Endothelial cell of umbilical vein (primary cell): ENCODE results near the gene APOL4. TPM values are rescaled to one million over a fixed set of nuclear protein-coding genes. Genes with fewer than 3 reads are reported as not detected.
"Not testable (repeated sequence)": the region's sequence is repeated elsewhere in the genome, so short reads cannot be mapped to it uniquely, and the experiment has no call there.

Experiments used
- BruUV-seq: library from RNA; stranded (reverse); fragments of 400-500 nt; replicated peaks from 2 replicates; lab custom pipeline; 2021; lab: Mats Ljungman, UMichigan
- CTCF ChIA-PET: fragments of 300-600, 350-600 bp; sonication (Branson Sonifier 250); formaldehyde crosslinking; loops from one replicate; lab custom pipeline; 2021; ENCODE audit warnings: antibody characterized with exemption, inconsistent platforms; lab: Charles Lee
- POLR2A ChIA-PET: fragments of 300-600, 350-600 bp; sonication (Branson Sonifier 250); formaldehyde crosslinking; loops from one replicate; lab custom pipeline; 2021; ENCODE audit warnings: antibody characterized with exemption, inconsistent platforms; lab: Charles Lee
- DNase-seq: peaks from one replicate; pipeline ENCODE4 v3.0.0-alpha.2; 2011; ENCODE audit warnings: low read depth, low spot score
- FAIRE-seq: peaks from 2 replicates; lab custom pipeline; 2011; peaks lifted over from hg19 to GRCh38; lab: Jason Lieb, UNC
- H2AFZ ChIP-seq: 2 replicates; pipeline ENCODE4 v1.6.0; 2012; ENCODE audit warnings: low read depth, low read length, control low read depth, inconsistent platforms
- H3K27ac ChIP-seq: 2 replicates; pipeline ENCODE4 v1.5.1; 2011; ENCODE audit warnings: low read depth, mild to moderate bottlenecking, control low read depth, low read length, moderate library complexity; ENCODE audit not compliant: insufficient read depth
- H3K27me3 ChIP-seq, 2 experiments: 2 replicates each; pipeline versions ENCODE4 v1.6.0 to v1.6.1; 2011; ENCODE audit warnings: low read length in 2 of 2, mixed read lengths in 1 of 2; ENCODE audit not compliant: control insufficient read depth in 2 of 2, insufficient read depth in 2 of 2
- H3K36me3 ChIP-seq, 2 experiments: 2 replicates in 1 of 2; 3 replicates in 1 of 2; pipeline ENCODE4 v1.5.1; 2011; ENCODE audit warnings: low read length in 2 of 2, mild to moderate bottlenecking in 1 of 2, moderate library complexity in 1 of 2; ENCODE audit not compliant: control insufficient read depth in 2 of 2, insufficient read depth in 2 of 2; ENCODE audit errors: extremely low read depth in 1 of 2
- H3K4me1 ChIP-seq: 3 replicates; pipeline ENCODE4 v1.5.1; 2011; ENCODE audit warnings: mild to moderate bottlenecking, low read length; ENCODE audit not compliant: control insufficient read depth, insufficient read depth; ENCODE audit errors: extremely low read depth
- H3K4me2 ChIP-seq: 2 replicates; pipeline ENCODE4 v1.6.1; 2011; ENCODE audit warnings: low read length, control low read depth, mixed read lengths; ENCODE audit not compliant: insufficient read depth
- H3K4me3 ChIP-seq, 3 experiments: fragments of 200-600 bp in 1 of 3; sonication (generic), shearing (Covaris generic) in 1 of 3; replicated peaks in 1 of 3; 2 replicates each; pipeline ENCODE4 v1.5.1; 2011 to 2016; ENCODE audit warnings: control low read depth in 3 of 3, low read length in 3 of 3, mild to moderate bottlenecking in 2 of 3, inconsistent platforms in 1 of 3, low read depth in 1 of 3, moderate library complexity in 1 of 3; ENCODE audit not compliant: insufficient read depth in 1 of 3
- H3K79me2 ChIP-seq: 2 replicates; pipeline ENCODE4 v1.6.0; 2012; ENCODE audit warnings: low read length, inconsistent platforms; ENCODE audit not compliant: control insufficient read depth, insufficient read depth
- H3K9ac ChIP-seq: replicated peaks from 2 replicates; pipeline ENCODE3; 2011; ENCODE audit warnings: low read length, control low read depth; ENCODE audit not compliant: insufficient read depth; ENCODE audit errors: extremely low read depth
- H3K9me1 ChIP-seq: replicated peaks from 3 replicates; pipeline ENCODE4 v1.6.0; 2011; ENCODE audit warnings: mild to moderate bottlenecking, low read length; ENCODE audit not compliant: control insufficient read depth, insufficient read depth; ENCODE audit errors: extremely low read depth
- H3K9me3 ChIP-seq: replicated peaks from 2 replicates; pipeline ENCODE4 v1.5.1; 2012; ENCODE audit warnings: low read length, inconsistent platforms; ENCODE audit not compliant: control insufficient read depth, insufficient read depth
- H4K20me1 ChIP-seq: replicated peaks from 2 replicates; pipeline ENCODE3; 2011; ENCODE audit warnings: mild to moderate bottlenecking, low read length; ENCODE audit not compliant: control insufficient read depth, insufficient read depth; ENCODE audit errors: extremely low read depth
- EZH2 ChIP-seq: IDR thresholded peaks from 2 replicates; pipeline ENCODE4 v1.6.1; 2012; ENCODE audit warnings: borderline replicate concordance, low read depth, mild to moderate bottlenecking, moderate library complexity, low read length, inconsistent platforms; ENCODE audit not compliant: severe bottlenecking
- FOS ChIP-seq: IDR thresholded peaks from 2 replicates; pipeline ENCODE4 v1.6.1; 2011; ENCODE audit warnings: mild to moderate bottlenecking, low read length, moderate library complexity, borderline replicate concordance; ENCODE audit not compliant: insufficient read depth
- GATA2 ChIP-seq: IDR thresholded peaks from 2 replicates; pipeline ENCODE4 v1.7.0; 2011; ENCODE audit warnings: low read depth, mild to moderate bottlenecking, moderate library complexity, mixed read lengths, low read length; ENCODE audit not compliant: insufficient read length, insufficient read depth
- JUN ChIP-seq: IDR thresholded peaks from 2 replicates; pipeline ENCODE4 v1.6.1; 2011; ENCODE audit warnings: borderline replicate concordance, low read depth; ENCODE audit not compliant: insufficient read length, insufficient read depth
- MYC ChIP-seq: IDR thresholded peaks from one replicate; pipeline ENCODE4 v1.6.1; 2011; ENCODE audit warnings: mild to moderate bottlenecking, low read depth, low read length
- POLR2A ChIP-seq: IDR thresholded peaks from 2 replicates; pipeline ENCODE4 v1.6.1; 2012; ENCODE audit warnings: low read depth, mild to moderate bottlenecking, control low read depth, low read length
- POLR2AphosphoS5 ChIP-seq: IDR thresholded peaks from 2 replicates; pipeline ENCODE4 v1.6.1; 2012; ENCODE audit warnings: low read depth, mild to moderate bottlenecking, control low read depth, low read length, moderate library complexity; ENCODE audit not compliant: insufficient read depth
- dilution Hi-C: fragments of 300-500 bp; cut with MboI; formaldehyde crosslinking; loops from one replicate; pipeline ENCODE4 v1.15.0; 2019; ENCODE audit warnings: low sequenced_read_pairs; ENCODE audit not compliant: extremely low pct_ligation_motif_present
- intact Hi-C: fragments of 100-400 bp; cut with micrococcal nuclease; formaldehyde crosslinking; loops from one replicate; pipeline ENCODE4 v1.10.0; 2022
- polyA plus RNA-seq, 4 experiments: library from polyadenylated mRNA; depleted of rRNA in 3 of 4; stranded (reverse) in 3 of 4; unstranded in 1 of 4; fragments of >200 nt; gene quantifications; 2 replicates each; pipeline versions ENCODE4 v1.2.1 to v1.2.3, GENCODE V29; 2011 to 2012; ENCODE audit warnings: missing spikeins in 1 of 4
- total RNA-seq: library from RNA; stranded (reverse); gene quantifications from 2 replicates; pipeline ENCODE4 v1.2.3, GENCODE V29; 2021
- TF ChIP-seq, protein P1 (sequence below): IDR thresholded peaks from 2 replicates; pipeline ENCODE4 v1.6.1; 2011; ENCODE audit not compliant: insufficient read depth, insufficient read length
- TF ChIP-seq, protein P2 (sequence below), 2 donors: IDR thresholded peaks; 1 replicate in 1 of 2; 2 replicates in 1 of 2; pipeline ENCODE4 v1.5.1; 2011; ENCODE audit warnings: low read length in 2 of 2, mild to moderate bottlenecking in 2 of 2, moderate library complexity in 2 of 2, control low read depth in 1 of 2, inconsistent platforms in 1 of 2, low read depth in 1 of 2; ENCODE audit not compliant: insufficient read depth in 1 of 2; ENCODE audit errors: extremely low read depth in 1 of 2

Gene APOL4
- total and polyA plus RNA-seq, 2 donors (not counting 3 experiments of a cell fraction or from before 2014, with no cell fraction given): 0.33 to 0.97 TPM

GRCh38 chr22:36162127-36163034 lies 39.2 kb downstream of the APOL4 start:
- no peaks in the 10 kb centered on the region for H3K79me2 ChIP-seq
- intact Hi-C loops (no loop called here), dilution Hi-C loops (no loop called here)
- no peak overlapping the region for H3K4me3 ChIP-seq
- no peak overlapping the region for H3K27ac ChIP-seq
- no peaks in the 10 kb centered on the region for H3K9me1 ChIP-seq
- DNase-seq (no peak), FAIRE-seq (no peak)
- no peak overlapping the region for H2AFZ ChIP-seq
- H3K4me2 ChIP-seq: no peak overlapping the region
- POLR2A ChIA-PET: no interaction called here
- no peaks in the 10 kb centered on the region for H3K36me3 ChIP-seq
- no peaks in the 10 kb centered on the region for H4K20me1 ChIP-seq
- BruUV-seq: no TSS peak
- CTCF ChIA-PET: interaction anchor here (1.2 to 2.9 kb wide), 9 partner anchors 10 to 231 kb away, joined by 3 to 16 read pairs (median 5); no protein-coding TSS in a partner anchor
- no peak overlapping the region for H3K9ac ChIP-seq
- H3K9me3 ChIP-seq: no peaks in the 10 kb centered on the region
- TF ChIP-seq MYC (no peak), POLR2AphosphoS5 (no peak), EZH2 (no peak), GATA2 (no peak), FOS (no peak), POLR2A (no peak), JUN (no peak)
- TF ChIP-seq, protein P1, sequence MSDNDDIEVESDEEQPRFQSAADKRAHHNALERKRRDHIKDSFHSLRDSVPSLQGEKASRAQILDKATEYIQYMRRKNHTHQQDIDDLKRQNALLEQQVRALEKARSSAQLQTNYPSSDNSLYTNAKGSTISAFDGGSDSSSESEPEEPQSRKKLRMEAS: no peak
- TF ChIP-seq, protein P2, sequence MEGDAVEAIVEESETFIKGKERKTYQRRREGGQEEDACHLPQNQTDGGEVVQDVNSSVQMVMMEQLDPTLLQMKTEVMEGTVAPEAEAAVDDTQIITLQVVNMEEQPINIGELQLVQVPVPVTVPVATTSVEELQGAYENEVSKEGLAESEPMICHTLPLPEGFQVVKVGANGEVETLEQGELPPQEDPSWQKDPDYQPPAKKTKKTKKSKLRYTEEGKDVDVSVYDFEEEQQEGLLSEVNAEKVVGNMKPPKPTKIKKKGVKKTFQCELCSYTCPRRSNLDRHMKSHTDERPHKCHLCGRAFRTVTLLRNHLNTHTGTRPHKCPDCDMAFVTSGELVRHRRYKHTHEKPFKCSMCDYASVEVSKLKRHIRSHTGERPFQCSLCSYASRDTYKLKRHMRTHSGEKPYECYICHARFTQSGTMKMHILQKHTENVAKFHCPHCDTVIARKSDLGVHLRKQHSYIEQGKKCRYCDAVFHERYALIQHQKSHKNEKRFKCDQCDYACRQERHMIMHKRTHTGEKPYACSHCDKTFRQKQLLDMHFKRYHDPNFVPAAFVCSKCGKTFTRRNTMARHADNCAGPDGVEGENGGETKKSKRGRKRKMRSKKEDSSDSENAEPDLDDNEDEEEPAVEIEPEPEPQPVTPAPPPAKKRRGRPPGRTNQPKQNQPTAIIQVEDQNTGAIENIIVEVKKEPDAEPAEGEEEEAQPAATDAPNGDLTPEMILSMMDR (IDR thresholded peaks at IDR 0.05; ENCODE audit: extremely low read depth in 1 of 2, insufficient read depth in 1 of 2, low read depth in 1 of 2, low read length in 2 of 2): no peak
- H3K4me1 ChIP-seq: peaks cover 20% of the 10 kb centered on the region
- peaks cover 3 to 7% of the 10 kb centered on the region in 2 experiments for H3K27me3 ChIP-seq

GRCh38 chr22:36161793-36162126 lies 39.8 kb downstream of the APOL4 start:
- BruUV-seq, H3K27me3 ChIP-seq, H4K20me1 ChIP-seq, H3K4me2 ChIP-seq, H3K4me3 ChIP-seq, H3K79me2 ChIP-seq, H3K36me3 ChIP-seq, FAIRE-seq, H2AFZ ChIP-seq, H3K9ac ChIP-seq, POLR2A ChIA-PET, intact Hi-C loops, H3K9me1 ChIP-seq, DNase-seq, H3K9me3 ChIP-seq, H3K27ac ChIP-seq, dilution Hi-C loops: not testable (repeated sequence)
- CTCF ChIA-PET: interaction anchor here (1.5 to 2.9 kb wide), 3 partner anchors 9 to 18 kb away, joined by 4 to 16 read pairs (median 11); no protein-coding TSS in a partner anchor
- peaks cover 23% of the 10 kb centered on the region for H3K4me1 ChIP-seq
